Smooth muscle cell (in vitro differentiated cells): ENCODE data around the gene GOLGA6A. TPM values are rescaled to one million over a fixed set of nuclear protein-coding genes. Genes with fewer than 3 reads are reported as not detected.

Experiments
- DNase-seq: peaks from one replicate; lab custom pipeline; 2025; ENCODE audit not compliant: unreplicated experiment; lab: John Stamatoyannopoulos, UW
- H2AFZ ChIP-seq: fragments of 200-600 bp; sonication (generic); 2 replicates; pipeline ENCODE4 v1.6.0; 2016; ENCODE audit warnings: antibody characterized with exemption, low read depth, mild to moderate bottlenecking
- H3F3A ChIP-seq: fragments of 200-600 bp; sonication (generic); 2 replicates; pipeline ENCODE4 v1.6.0; 2017; ENCODE audit warnings: antibody characterized with exemption, low read depth
- H3K27ac ChIP-seq: fragments of 200-600 bp; sonication (generic); 2 replicates; pipeline ENCODE4 v1.5.1; 2016; ENCODE audit warnings: low read depth, mild to moderate bottlenecking
- H3K27me3 ChIP-seq: fragments of 200-600 bp; sonication (generic); 2 replicates; pipeline ENCODE4 v1.6.1; 2016; ENCODE audit warnings: low read depth, mild to moderate bottlenecking
- H3K36me3 ChIP-seq: fragments of 200-600 bp; sonication (generic); 2 replicates; pipeline ENCODE4 v1.5.1; 2016; ENCODE audit warnings: low read depth
- H3K4me1 ChIP-seq: fragments of 200-600 bp; sonication (generic); 2 replicates; pipeline ENCODE4 v1.5.1; 2016; ENCODE audit warnings: low read depth
- H3K4me2 ChIP-seq: fragments of 200-600 bp; sonication (generic); 2 replicates; pipeline ENCODE4 v1.6.0; 2016; ENCODE audit warnings: mild to moderate bottlenecking
- H3K4me3 ChIP-seq: fragments of 200-600 bp; sonication (generic); 2 replicates; pipeline ENCODE4 v1.5.1; 2016; ENCODE audit warnings: mild to moderate bottlenecking
- H3K79me2 ChIP-seq: fragments of 200-600 bp; sonication (generic); 2 replicates; pipeline ENCODE4 v1.6.0; 2016; ENCODE audit warnings: low read depth, mild to moderate bottlenecking
- H3K9ac ChIP-seq: fragments of 200-600 bp; sonication (generic); 2 replicates; pipeline ENCODE4 v1.6.0; 2016; ENCODE audit warnings: low read depth
- H3K9me3 ChIP-seq: fragments of 200-600 bp; sonication (generic); replicated peaks from 2 replicates; pipeline ENCODE4 v1.5.1; 2016; ENCODE audit warnings: low read depth
- H4K20me1 ChIP-seq: fragments of 200-600 bp; sonication (generic); 2 replicates; pipeline ENCODE4 v1.6.0; 2016; ENCODE audit warnings: low read depth
- CTCF ChIP-seq: fragments of 200-600 bp; sonication (generic); IDR thresholded peaks from 2 replicates; pipeline ENCODE4 v1.5.1; 2017; ENCODE audit warnings: borderline replicate concordance, mild to moderate bottlenecking, antibody characterized with exemption; ENCODE audit not compliant: insufficient read depth, poor library complexity, severe bottlenecking
- WGBS: methylation state at CpG from one replicate; pipeline ENCODE4 v1.1.7; 2016; ENCODE audit warnings: low lambda C conversion rate; 5-methylcytosine and 5-hydroxymethylcytosine counted together
- polyA plus RNA-seq: library from polyadenylated mRNA; unstranded; fragments of >200 nt; fragmentation: Nextera tagmentation; extraction: Ambion mirVana; gene quantifications from 2 replicates; pipeline ENCODE4 v1.2.1, GENCODE V29; 2016
- total RNA-seq: library from RNA; depleted of rRNA; stranded (reverse); fragments of >200 nt; gene quantifications from 2 replicates; pipeline ENCODE4 v1.2.3, GENCODE V29; 2014

Gene GOLGA6A
- total and polyA plus RNA-seq, 2 experiments from 2014 or later, result 0.13 TPM; not detected in 1

- Histone ChIP-seq H3K27ac (no peak within 1 kb of the TSS), H2AFZ (peak within 1 kb of the TSS; percentile 47), H3K4me2 (peak within 1 kb of the TSS; percentile 95), H3K4me1 (peaks cover 49% of the 10 kb centered on the region), H3F3A (no peaks in the 10 kb centered on the region), H3K27me3 (peaks cover 72% of the 10 kb centered on the region), H3K9ac (no peak within 1 kb of the TSS), H3K9me3 (no peaks in the 10 kb centered on the region), H3K36me3 (no peaks in the 10 kb centered on the region), H3K79me2 (no peaks in the 10 kb centered on the region), H4K20me1 (no peaks in the 10 kb centered on the region), H3K4me3 (peak within 1 kb of the TSS; percentile 61)
- TF ChIP-seq CTCF, result no peak
- DNase-seq, result no peak
- WGBS, result 5% methylated on average over 51 of the region's 53 CpGs
These were observed 48.0 kb upstream of the GOLGA6A start, which contains the start of gene ISLR2 for GRCh38 chr15:74130155-74130848. Gene ISLR2, plus strand, starts transcription at chr15:74130586. Its CDS starts 2,169 bp downstream, at chr15:74132755.

DNA sequence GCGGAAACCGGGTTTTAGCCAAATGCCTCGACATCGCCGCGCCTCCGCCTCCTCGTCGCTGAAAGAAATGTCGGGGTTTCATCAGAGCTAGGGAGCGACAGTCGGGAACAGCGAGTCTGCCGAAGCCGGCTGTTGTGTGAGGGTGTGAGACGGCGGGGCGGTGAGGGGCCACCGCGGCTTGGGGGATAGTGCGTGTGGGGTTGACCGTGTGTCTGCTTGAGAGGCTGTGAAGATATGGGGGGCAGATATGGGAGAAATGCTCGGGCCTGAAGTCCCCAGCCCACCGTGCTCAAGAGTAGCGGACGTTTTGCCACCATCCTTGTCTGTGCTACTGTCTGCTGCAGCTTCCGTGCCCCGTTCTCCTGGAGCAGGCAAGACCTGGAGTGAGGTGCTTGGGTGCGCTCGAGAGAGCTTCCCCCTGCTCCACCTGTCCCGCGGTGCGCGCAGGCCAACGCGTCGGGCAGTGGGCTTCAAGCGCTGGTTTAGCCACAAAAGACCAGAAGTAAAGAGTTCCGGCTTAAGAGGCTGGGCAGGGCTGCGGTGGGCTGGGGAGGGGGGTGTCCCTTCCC is 47.3 kb upstream of the GOLGA6A start:
- Histone ChIP-seq H3K79me2 (no peaks in the 10 kb centered on the region), H4K20me1 (no peaks in the 10 kb centered on the region), H3F3A (no peaks in the 10 kb centered on the region), H3K9ac (no peak overlapping the region), H3K27me3 (peaks cover 66% of the 10 kb centered on the region), H3K36me3 (no peaks in the 10 kb centered on the region), H3K4me1 (peaks cover 44% of the 10 kb centered on the region), H3K9me3 (no peaks in the 10 kb centered on the region), H3K27ac (no peak overlapping the region), H2AFZ (peak overlapping the region; percentile 47), H3K4me3 (peak overlapping the region; percentile 61), H3K4me2 (peak overlapping the region; percentile 95)
- WGBS, result 2% methylated on average over 40 of the region's 40 CpGs
- TF ChIP-seq CTCF, result no peak
- no peak for DNase-seq

DNA sequence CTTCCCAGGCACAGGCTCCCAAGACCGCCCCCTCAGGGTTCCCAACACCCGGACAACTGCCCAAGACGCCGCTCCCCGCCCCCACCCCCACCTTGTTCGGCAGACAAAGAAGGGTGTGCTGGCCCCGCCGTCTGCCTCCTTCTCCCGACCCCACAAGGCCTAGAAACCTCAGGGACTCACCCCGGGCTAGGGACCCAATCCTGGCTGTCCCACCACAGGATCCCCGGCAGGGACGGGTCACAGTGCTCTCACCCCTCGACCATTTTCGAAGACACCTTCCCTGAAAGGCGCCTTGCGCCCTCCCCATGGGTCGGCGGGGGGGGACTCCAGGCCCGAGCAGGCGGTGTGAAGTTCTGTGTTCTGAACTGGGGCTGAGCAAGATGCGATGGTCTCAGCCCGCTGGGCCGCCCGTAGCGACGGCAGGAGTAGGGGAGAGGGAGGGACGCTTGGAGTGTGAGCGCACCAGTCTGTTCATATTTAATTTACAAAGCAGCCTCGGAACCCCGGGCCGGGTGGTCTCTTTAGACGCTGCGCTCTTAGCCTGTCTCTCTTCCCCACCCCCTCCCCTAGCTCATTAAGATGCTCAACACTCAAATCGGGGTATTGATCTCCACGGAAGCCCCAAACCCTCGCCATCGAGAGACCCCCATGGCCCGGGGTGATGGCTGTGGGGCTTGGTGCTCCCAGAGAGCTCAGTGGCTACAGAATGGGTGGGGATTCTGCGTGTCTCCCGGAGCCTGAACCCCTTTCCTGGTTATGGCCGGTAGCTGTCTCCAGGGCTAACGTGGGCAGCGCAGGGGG is 46.6 kb upstream of the GOLGA6A start:
- Histone ChIP-seq H3K4me3 (peak overlapping the region; percentile 61), H4K20me1 (no peaks in the 10 kb centered on the region), H3K27me3 (peaks cover 59% of the 10 kb centered on the region), H3K9me3 (no peaks in the 10 kb centered on the region), H3K79me2 (no peaks in the 10 kb centered on the region), H3K4me1 (peaks cover 38% of the 10 kb centered on the region), H2AFZ (peak overlapping the region; percentile 90), H3F3A (no peaks in the 10 kb centered on the region), H3K36me3 (no peaks in the 10 kb centered on the region), H3K9ac (peak overlapping the region; percentile 57), H3K27ac (no peak overlapping the region), H3K4me2 (peak overlapping the region; percentile 95)
- TF ChIP-seq CTCF, result no peak
- WGBS, result 6% methylated on average over 42 of the region's 43 CpGs
- DNase-seq, result no peak
